Stimulated activated CD4-positive, alpha-beta T cell treated with anti-CD3 and anti-CD28 coated beads, Interleukin-2, amount 100 ng/mL, for 4 hours (primary cell): ENCODE results near the gene TMEM229B.
"Not testable (repeated sequence)": the region's sequence is repeated elsewhere in the genome, so short reads cannot be mapped to it uniquely, and the experiment has no call there.

Experiments
- DNase-seq: peaks from one replicate; pipeline ENCODE4 v3.0.0-alpha.2; 2020; ENCODE audit warnings: low read depth

Gene TMEM229B

DNA sequence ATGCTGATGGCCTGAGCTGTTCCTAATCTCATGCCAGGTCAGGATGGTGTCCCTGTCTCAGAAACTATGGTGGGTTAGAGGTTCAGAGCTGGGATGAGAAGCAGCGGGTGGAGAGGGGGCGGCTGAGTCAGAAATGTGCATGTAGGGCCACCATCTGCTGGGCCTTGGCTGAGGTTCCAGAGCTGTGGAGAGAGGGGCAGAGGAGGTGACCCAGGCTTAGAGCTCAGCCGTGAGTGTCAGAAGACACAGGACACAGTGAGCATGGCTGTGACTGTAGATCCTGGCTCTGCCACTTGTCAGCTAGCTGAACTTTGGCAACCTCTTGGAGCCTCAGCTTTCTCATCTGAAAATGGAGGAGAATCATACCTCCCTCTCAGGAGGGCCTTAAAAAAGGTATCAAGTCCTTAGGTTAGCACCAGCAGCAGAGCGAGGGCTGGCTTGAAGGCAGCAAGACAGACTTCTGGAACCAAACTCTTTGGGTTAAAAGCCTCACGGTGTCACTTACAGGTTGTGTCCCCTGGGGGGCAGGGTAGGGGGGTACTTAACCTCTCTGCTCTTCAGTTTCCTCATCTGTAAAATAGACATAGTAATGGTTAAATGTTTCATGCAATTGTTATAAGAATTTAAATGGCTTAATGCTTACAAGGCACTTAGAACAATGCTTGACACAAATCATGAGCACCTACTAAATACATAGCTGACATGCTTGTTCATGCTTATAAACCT, 34.8 kb downstream of the TMEM229B start:
- no peak for DNase-seq

DNA sequence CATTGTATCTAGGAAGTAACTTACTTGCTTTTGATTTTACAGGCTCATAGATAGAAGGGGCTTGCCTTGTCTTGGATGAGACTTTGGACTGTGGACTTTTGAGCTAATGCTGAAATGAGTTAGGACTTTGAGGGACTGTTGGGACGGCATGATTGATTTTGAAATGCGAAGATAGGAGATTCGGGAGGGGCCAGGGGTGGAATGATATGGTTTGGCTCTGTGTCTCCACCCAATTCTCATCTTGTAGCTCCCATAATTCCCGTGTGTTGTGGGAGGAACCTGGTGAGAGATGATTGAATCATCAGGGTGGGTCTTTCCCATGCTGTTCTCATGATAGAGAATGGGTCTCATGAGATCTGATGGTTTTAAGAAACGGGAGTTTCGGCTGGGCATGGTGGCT, 36.9 kb downstream of the TMEM229B start:
- DNase-seq, result not testable (repeated sequence)

DNA sequence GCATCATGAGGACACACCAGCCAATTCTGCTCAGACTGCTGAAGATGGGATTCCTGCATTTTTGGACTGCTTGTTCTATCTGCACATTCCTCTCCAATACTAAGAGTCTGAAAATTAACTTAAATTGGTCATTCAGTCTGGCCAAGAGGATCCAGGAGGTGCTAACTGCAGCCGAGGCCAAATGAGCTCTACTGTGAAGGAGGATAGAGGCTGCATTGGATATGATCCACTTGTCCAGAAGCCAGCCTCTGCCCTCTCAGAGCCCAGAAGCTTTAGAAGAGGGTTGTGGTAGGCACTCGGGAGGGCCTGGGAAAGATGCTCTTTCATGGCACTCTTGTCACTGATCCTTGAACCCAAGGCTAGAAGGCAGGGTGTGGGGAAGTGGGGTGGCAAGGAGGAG, 39.4 kb downstream of the TMEM229B start:
- DNase-seq, result no peak

DNA sequence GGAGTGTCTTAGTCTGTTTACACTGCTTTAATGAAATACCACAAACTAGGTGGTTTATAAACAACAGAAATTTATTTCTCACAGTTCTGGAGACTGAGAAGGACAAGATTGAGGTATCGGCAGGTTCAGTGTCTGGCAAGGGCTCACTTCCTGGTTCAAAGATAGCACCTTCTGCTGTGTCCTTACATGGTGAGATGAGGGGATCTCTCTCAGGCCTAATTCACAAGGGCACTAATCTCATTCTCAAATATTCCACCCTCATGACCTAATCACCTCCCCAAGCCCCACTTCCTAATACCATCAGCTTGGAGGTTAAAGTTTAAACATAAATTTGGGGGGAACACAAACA, 41.5 kb downstream of the TMEM229B start:
- DNase-seq, result no peak

DNA sequence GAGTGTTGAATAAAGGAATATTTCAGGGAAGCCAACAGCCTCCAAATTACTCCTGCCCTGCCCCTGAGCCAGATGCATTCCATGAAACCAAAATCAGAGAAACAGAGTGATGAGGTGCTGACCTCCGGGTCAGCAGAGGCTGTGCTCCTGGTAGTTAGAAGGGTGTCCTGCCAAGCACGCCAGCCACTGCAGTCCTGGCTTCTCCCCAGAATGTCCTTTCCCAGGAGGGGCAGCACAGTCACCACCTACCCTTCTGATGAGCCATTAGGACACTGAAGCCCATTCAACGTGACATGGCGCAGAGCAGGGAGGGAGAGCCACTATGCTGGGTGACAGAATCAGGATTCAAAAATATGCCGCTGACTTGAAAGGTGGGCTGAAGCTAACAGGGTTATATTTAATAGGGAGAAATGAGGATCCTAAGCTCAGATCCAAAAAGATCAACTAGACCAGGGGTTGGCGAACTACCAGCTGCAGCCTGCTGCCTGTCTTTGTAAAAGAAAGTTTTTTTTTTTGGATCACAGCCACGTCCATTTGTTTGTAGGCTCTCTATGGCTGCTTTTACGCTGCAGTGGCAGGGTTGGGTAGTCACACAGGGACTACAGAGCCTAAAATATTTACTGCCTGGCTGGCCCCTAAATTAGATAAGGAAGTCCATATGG, 42.0 kb downstream of the TMEM229B start:
- no peak for DNase-seq

DNA sequence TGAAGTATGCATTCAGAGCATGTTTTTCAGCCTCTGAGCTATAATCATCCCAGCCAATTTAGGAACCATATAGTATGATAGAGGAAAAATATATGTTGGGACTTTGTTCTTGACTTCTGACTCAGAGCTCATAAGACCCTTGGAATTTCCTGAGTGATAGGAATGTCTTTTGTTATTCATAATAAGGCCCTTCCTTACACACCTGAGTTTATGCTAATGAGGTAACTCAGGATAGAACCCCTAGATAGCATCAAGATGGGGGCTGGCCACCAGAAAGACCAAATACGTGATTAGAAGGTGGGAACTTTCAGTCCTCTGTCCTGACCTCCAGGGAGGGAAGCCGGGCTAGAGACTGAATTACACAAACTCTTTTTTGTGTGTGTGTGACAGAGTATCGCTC, 44.1 kb downstream of the TMEM229B start:
- DNase-seq, result no peak

DNA sequence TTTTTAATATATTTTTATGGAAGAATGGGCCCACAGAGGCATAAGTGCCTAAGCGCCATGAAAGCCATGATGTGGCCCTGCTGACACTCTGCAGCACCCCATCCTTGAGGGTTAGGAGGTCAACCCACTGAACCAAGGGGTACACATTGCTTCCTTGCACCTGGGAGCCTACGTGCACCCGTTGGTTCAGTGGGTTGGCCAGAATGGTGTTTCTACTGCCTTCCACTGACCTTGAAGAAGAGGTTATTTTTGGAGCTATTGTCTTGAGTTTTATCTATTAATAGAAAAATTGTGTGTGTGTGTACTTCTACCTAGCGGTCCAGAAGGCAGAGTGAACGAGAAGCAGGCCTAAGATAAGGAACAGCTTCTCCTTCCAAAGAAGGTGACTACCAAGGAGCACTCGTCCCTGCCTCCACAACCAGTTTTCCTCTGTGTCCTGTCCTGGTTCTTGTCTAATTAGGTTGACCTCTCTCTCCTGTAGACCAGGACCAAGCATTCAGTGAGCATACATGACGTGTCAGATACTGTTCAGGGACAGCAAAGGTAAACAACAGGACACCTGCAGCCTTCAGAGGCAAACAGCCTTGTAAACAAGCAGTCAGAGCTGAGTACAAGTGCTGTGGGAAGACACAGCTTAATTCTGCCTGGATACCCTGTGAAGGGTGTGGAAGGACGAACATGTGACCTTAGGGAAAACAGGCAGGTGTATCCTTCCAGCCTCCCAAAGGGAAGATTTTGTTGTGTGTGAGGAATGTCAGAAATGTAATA, 46.2 kb downstream of the TMEM229B start:
- no peak for DNase-seq

DNA sequence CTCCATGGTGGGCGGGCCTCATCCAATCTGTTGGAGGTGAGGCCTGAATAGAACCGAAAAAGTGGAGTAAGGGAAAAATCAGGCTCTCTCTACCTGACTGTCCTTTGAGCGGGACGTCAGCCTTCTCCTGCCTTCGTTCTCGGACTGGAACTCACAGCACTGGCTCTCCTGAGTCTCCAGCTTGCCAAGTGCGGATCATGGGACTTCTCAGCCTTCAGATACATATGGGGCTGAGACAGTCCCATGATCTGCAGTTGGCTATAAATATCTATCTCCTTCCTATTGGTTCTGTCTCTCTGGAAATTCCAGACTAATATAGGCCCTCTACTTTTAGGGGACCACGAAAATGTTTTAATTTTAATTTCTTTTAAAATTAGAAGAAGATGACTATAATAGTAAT, 46.8 kb downstream of the TMEM229B start:
- DNase-seq, result no peak

DNA sequence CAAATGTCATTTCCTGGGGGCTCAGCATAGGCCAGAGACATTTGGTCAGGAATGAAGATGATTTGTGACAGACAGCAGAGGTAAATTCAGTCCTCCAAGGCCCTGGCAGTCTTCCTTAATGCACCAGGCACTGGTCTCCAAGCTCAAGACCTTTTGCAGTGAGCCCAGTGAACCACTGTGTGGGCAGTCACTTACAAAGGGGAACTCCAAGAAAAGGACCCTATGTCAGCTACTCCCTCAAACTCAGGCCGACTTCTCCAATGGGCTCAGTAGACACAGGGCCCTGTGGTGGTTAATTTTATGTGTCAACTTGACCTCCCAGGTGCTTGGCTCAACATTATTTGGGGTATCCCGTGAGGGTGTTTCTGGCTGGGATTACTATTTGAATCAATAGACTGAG, 47.3 kb downstream of the TMEM229B start:
- no peak for DNase-seq

DNA sequence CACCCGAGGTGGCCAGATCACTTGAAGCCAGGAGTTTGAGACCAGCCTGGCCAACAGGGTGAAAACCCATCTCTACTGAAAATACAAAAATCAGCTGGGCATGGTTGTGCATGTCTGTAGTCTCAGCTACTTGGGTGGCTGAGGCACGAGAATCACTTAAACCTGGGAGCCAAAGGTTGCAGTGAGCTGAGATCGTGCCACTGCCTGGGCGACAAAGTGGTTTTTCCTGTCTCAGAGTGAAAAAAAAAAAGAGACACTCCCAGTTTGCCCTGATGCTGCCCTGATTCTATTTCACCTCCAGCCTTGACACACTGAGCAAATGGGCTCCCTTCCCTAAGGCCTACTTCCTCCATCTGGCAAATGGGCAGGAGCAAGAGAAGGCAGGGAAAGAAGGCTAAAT, 48.0 kb downstream of the TMEM229B start:
- no peak for DNase-seq

DNA sequence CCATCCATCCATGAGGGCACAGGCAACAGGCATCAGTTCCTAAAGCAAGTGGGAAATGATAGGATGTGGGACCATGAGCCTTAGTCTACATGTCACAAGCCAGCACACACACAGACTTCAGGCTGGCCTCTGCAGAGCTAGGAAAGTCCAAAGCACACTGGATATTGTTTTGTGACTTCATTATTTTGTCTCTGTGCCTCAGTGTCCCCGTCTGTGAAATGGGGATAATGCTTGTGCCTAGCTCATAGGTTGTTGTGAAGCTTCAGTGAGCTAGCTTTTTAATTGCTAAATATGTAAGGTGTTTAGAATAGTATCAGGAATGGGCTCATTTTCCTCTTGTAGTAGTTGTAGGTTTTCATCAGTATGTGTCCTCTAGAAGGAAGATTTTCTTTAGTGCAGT, 49.6 kb downstream of the TMEM229B start:
- no peak for DNase-seq

DNA sequence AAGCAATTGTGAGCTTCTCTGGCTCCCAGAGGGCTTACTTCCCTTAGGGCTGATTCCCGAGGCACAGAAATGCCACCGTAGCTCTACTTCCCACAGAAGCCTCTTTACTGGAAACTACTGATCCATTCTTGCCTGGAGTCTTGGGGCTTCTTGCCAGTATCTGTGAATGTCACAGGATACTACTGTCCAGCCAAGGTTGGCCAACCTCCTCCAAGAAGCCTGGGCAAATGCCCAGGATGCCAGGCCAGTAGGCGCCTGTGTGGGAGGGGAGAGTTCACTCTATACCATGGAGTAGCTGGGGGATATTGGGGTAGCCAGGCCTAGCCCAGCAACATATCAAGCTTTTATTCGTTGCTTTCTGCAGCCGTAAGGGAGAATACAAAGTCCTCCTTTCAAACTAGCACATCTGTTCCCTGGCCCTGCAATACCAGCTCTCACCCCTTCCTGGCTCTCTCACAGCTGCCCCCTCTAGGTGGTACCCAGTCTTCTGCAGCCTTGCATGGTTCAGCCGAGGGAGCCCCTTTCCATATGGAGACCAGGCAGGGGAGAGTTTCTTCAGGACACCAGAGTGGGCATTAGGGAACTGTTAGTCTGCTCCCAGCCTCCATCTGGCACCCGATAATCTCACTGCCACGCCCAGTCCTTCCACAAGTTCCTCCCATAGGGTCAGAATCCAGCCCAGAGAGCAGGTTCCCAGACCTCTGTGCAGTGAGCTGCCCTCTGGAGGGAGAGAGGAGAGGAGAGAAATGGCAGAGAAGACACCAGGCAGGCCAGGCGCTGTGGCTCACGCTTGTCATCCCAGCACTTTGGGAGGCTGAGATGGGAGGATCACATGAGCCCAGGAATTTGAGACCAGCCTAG, 52.3 kb downstream of the TMEM229B start:
- DNase-seq, result no peak

DNA sequence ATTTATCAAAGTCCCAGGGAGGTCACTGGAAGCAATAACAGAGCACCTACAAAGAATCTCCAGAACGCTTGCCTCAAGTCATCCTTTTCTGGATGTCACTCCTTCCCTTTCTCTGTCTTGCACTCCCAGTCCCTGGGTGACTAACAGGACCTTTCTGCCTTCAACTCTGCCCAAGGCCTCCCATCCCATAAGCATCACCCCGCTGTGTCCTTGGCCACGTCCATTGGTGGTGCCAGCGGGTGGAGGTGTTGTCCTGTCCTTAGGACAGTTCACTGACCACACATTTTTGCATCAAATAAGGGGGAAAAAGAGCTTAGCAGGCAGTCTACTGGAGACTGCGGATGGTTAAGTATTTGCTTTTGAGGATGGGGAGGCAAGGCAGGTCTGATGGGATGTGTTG, 52.9 kb downstream of the TMEM229B start:
- DNase-seq, result no peak

DNA sequence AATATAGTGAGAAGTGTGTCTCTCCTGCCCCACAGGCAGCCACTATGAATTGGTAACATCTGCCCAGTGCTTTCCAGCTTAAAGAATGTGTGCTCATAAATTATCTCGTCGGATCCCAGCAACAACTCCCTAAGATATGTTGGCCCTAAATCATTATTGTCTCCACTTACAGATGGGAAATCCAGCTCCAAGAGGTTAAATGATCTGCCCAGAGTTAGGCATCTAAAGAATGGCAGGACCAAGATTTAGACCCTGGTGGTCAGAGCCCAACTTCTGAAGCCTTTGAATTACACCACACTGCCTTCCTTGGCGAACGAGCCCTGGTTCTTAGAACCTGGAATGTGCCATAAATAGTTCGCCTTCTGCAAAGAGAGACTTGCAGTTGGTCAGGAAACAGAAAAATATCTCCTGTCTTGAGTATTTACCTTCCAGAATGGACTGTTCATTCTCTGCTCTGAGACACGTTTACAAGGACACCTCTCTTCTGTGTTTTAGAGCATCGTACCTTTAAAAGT, 56.4 kb downstream of the TMEM229B start:
- no peak for DNase-seq

DNA sequence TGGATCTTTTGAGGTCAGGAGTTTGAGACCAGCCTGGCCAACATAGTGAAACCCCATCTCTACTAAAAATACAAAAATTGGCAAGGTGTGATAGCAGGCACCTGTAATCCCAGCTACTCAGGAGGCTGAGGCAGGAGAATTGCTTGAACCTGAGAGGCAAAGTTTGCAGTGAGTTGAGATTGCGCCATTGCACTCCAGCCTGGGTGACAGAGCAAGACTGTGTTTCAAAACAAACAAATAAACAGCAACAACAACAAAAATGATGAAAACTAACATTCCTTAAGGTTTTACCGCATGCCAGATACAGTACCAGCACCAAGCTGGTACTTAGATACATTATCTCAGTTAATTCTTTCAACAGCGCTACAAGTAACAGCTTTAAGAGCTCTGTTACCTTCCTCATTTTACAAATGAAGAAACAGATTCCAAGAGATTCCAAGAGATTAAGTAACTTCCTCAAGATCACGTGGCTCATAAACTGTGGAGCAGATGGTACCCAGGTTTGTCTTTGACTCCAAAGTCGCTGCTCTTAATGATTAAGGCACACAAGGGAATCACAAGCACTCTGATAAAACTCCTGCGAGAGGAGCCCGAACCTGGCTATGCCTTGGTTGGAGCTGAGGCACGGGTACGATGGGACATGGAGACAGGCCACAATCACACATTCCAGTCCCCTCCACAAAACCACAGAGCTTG, 58.9 kb downstream of the TMEM229B start:
- DNase-seq, result no peak

DNA sequence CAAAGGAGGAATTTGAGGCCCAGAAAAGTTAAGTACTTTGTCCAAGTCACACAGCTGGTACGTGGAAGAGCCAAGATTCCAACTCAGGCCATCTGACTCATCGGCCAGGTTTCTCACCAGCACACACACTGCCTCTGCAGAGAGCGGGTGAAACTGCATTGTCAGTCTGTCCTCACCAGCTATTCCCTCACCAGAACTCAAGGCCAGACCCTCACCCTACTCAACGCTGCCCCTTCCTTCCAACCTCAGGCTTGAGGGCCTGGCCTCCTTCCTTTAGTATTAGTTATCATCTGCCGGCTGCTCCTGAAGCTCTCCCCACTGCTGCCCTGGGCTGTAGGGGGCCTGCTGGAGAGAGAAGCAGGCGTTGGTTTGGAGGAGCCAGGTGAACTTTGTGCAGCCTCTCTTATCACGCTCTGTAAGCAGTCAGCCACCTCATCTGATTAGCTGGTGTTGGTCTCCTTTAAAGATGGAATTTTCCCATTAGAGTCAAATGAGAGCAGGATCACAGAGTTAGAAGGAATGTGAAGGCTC, 60.0 kb downstream of the TMEM229B start:
- no peak for DNase-seq

DNA sequence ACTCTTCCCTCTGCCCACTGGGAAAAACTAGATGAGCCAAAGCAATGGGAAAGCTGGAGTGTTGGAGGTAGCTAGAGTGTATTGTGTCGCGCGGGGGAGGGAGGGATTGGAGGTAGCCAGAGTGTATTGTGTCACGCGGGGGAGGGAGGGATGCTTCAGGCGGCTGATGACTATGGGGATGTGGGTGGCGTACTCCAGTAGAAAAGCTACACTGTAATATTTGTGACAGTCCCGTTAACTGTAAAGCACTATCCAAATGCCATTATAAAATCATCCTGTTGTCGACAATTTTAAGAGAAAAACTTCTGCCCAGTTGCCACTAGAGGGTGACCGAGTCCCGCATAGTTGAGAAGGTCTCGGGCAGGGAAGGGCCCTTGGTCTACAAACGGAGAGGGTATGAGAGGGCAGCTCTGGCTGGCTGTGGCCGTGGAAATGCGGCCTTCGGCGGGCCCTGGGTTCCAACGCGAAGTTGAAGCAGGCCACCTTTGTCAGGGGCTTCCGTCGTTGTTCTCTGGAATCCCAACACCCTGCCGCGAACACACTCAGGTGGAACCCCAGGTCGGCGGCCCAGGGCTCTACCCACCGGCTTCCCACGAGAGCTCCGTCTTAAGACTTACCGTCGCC, 61.4 kb downstream of the TMEM229B start:
- peak; percentile 58 for DNase-seq

DNA sequence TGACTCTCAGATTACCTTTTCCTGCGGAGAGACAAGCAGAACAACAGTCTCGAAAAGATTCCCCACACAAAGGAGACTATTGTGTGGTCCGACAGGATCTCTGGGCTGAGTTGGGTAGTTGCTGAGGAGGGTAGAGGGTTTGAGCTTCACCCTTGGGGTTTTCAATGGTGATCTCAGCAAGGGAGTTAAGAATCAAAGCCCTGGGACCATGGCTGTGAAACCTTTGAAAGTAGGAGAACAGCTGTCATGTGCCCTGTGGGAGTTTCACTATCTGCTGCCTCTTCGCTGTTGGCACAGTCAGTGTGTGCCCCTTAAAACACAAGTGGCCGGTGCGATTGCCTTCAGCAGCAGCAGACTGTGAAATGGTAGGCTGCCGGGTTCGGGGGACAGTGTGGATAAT, 62.4 kb downstream of the TMEM229B start:
- DNase-seq, result no peak

DNA sequence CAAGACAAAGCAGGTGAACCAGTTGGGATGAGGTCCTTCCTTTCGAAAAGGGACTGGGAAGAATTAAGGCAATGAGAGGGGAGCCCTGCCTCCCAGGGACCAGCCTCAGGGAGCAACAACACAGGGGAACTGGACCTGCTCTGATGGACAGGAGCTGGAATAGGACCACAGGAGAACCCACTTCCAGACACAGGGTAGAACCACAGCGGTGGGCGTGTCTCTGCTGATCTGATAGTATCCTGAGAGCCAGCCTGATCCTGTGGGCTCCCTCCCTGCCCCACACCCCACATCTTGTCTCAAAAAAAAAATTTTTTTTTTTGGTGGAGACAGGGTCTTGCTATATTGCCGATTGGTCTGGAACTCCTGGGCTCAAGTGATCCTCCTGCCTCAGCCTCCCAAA, 62.9 kb downstream of the TMEM229B start:
- no peak for DNase-seq

DNA sequence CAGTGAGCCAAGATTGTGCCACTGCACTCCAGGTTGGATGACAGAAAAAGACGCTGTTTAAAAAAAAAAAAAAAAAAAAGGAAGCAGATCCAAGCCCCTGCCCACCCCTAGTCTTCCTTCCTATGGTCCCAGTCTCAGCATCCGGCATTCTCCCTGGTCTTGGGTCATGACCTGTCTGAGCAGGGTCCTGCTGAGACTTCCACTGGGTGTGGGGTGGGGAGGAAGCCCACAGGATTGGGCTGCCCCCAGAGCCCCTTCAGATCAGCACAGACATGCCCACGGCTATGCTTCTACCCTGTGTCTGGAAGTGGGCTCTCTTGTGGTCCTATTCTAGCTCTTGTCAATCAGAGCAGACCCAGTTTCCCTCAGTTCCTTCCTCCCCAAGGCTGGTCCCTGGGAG, 64.0 kb downstream of the TMEM229B start:
- no peak for DNase-seq

DNA sequence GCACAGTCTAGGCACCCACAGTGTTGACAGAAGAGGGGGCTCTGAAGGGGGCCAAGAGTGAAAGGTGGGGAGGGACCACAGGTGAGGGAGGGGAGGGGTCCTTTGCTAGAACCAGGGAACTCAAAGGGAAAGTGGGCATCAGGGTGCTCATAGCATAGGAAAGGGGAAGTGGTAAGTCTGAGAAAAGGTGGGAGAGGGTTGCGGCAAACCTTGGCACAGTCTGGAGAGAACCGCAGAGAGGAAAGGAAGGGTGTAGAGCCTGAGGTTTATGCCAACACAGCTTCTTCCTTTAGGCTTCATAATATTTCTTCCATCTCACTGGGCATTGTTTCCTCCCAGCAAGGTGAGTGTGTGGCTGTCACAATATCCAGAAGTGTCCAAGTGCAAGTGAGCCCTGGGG, 65.1 kb downstream of the TMEM229B start:
- no peak for DNase-seq
